Measurements from ENCODE around the gene CLEC4F. TPM values are rescaled to one million over a fixed set of nuclear protein-coding genes. Genes with fewer than 3 reads are reported as not detected.

CLEC4F gene
- total RNA-seq, 2 donors from 2014 or later: 0.23 TPM; not detected in 1

GRCh38 chr2:70797506-70797905, 22.9 kb downstream of the CLEC4F start:
- intact Hi-C loops (cut with DNase I): no loop called here
- WGBS: 44% methylated on average over 2 of the region's 2 CpGs
- DNase-seq (ENCODE audit: low spot score): no peak
- TF ChIP-seq POLR2AphosphoS5 (IDR thresholded peaks at IDR 0.05) (no peak), POLR2A (IDR thresholded peaks at IDR 0.05) (no peak)
- TF ChIP-seq, protein P1, sequence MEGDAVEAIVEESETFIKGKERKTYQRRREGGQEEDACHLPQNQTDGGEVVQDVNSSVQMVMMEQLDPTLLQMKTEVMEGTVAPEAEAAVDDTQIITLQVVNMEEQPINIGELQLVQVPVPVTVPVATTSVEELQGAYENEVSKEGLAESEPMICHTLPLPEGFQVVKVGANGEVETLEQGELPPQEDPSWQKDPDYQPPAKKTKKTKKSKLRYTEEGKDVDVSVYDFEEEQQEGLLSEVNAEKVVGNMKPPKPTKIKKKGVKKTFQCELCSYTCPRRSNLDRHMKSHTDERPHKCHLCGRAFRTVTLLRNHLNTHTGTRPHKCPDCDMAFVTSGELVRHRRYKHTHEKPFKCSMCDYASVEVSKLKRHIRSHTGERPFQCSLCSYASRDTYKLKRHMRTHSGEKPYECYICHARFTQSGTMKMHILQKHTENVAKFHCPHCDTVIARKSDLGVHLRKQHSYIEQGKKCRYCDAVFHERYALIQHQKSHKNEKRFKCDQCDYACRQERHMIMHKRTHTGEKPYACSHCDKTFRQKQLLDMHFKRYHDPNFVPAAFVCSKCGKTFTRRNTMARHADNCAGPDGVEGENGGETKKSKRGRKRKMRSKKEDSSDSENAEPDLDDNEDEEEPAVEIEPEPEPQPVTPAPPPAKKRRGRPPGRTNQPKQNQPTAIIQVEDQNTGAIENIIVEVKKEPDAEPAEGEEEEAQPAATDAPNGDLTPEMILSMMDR (IDR thresholded peaks at IDR 0.05): no peak
- Histone ChIP-seq H3K4me3 (no peak overlapping the region), H3K27me3 (replicated peaks; ENCODE audit: insufficient read depth) (no peaks in the 10 kb centered on the region), H3K4me1 (replicated peaks) (no peaks in the 10 kb centered on the region), H3K9me3 (no peaks in the 10 kb centered on the region), H3K36me3 (no peaks in the 10 kb centered on the region), H3K27ac (no peak overlapping the region)

DNA sequence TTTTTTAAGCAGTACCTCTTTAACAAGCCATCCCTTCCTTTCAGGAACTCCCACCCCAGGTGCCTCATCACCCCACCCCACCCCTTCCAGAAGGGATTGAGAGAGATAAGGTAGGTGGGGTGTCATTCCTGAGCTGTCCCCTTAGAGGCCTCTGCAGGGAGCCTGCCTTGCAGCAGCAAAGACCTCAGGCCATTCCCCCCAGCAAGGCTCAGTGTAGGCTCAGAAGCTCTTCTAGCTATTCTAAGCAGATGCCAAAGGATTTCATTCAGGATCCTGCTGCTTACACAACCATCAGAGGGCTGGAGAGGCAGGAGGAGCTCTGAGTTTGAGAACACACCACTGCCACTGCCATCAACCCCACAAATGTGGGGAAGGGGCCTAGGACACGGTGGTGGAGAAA, 24.1 kb downstream of the CLEC4F start:
- no peak overlapping the region for H3K27ac ChIP-seq
- H3K27me3 ChIP-seq (replicated peaks; ENCODE audit: insufficient read depth): no peaks in the 10 kb centered on the region
- no peak overlapping the region for H3K4me3 ChIP-seq
- H3K4me1 ChIP-seq (replicated peaks): no peaks in the 10 kb centered on the region
- no peaks in the 10 kb centered on the region for H3K36me3 ChIP-seq
- no peak for TF ChIP-seq POLR2A (IDR thresholded peaks at IDR 0.05)
- no peak for TF ChIP-seq POLR2AphosphoS5 (IDR thresholded peaks at IDR 0.05)
- TF ChIP-seq, protein P1 (IDR thresholded peaks at IDR 0.05): no peak
- no peak for DNase-seq (ENCODE audit: low spot score)
- no peaks in the 10 kb centered on the region for H3K9me3 ChIP-seq
- intact Hi-C loops (cut with DNase I): no loop called here
- 57% methylated on average over 1 of the region's 1 CpG for WGBS

- Histone ChIP-seq H3K4me1 (replicated peaks) (no peaks in the 10 kb centered on the region), H3K9me3 (no peaks in the 10 kb centered on the region), H3K36me3 (no peaks in the 10 kb centered on the region), H3K4me3 (no peak overlapping the region), H3K27me3 (replicated peaks; ENCODE audit: insufficient read depth) (peaks cover 4% of the 10 kb centered on the region), H3K27ac (no peak overlapping the region)
- 61% methylated on average over 4 of the region's 4 CpGs for WGBS
- DNase-seq (ENCODE audit: low spot score): no peak
- TF ChIP-seq POLR2AphosphoS5 (IDR thresholded peaks at IDR 0.05): no peak
- TF ChIP-seq POLR2A (IDR thresholded peaks at IDR 0.05): no peak
- intact Hi-C loops (cut with DNase I): no loop called here
Observed at GRCh38 chr2:70795164-70795995, 25.0 kb downstream of the CLEC4F start.

- DNase-seq (ENCODE audit: low spot score): no peak
- H3K4me3 ChIP-seq: no peak overlapping the region
- H3K36me3 ChIP-seq: no peaks in the 10 kb centered on the region
- TF ChIP-seq, protein P1 (IDR thresholded peaks at IDR 0.05): no peak
- no peak for TF ChIP-seq POLR2A (IDR thresholded peaks at IDR 0.05)
- TF ChIP-seq POLR2AphosphoS5 (IDR thresholded peaks at IDR 0.05): no peak
- no peaks in the 10 kb centered on the region for H3K9me3 ChIP-seq
- WGBS: 76% methylated on average over 2 of the region's 2 CpGs
- intact Hi-C loops (cut with DNase I): no loop called here
- peaks cover 10% of the 10 kb centered on the region for H3K27me3 ChIP-seq (replicated peaks; ENCODE audit: insufficient read depth)
- H3K4me1 ChIP-seq (replicated peaks): no peaks in the 10 kb centered on the region
- H3K27ac ChIP-seq: no peak overlapping the region
Observed at GRCh38 chr2:70793450-70793849, 26.9 kb downstream of the CLEC4F start.

DNA sequence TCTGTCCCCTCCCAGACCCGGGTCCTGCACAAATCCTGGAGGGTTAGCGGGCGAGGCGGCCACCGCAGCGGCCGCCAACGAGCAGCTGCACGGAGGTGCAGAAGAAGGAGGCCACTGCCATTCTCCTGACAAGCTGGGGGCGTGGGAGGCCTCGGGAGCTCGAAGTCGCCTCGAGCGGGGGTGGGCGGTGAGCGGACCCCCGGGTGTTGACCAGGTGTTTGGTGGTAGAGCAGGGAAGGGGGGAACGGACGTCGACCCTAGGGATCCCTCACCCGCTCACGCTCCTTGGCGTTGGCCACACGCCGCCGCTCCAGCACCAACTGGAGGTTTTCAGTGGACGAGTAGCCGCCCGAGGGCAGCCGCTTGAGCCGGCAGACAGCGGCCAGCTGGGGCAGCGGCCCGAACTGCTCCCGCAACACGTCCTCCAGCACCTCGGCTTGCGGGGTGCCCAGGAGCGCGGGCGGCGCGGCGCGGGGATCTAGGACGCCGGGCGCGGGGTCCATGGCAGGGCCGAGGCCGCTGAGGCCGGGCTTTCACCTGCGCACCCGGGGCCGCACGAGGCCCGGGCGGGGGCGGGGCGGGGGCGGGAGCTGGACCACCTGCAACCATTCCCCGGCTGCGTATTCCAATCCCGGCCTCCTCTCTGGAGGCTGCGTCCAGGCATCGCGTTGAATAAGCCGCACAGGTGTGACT, 30.1 kb downstream of the CLEC4F start, which contains the start of gene FIGLA:
Gene FIGLA (minus strand): TSS at position 508 of the 693 bp plus-strand sequence. CDS start 5 bp downstream, at position 503.
- intact Hi-C loops (cut with DNase I): no loop called here
- TF ChIP-seq, protein P1 (IDR thresholded peaks at IDR 0.05): no peak
- TF ChIP-seq POLR2A (IDR thresholded peaks at IDR 0.05) (no peak), POLR2AphosphoS5 (IDR thresholded peaks at IDR 0.05) (no peak)
- no peaks in the 10 kb centered on the region for H3K4me1 ChIP-seq (replicated peaks)
- H3K27me3 ChIP-seq (replicated peaks; ENCODE audit: insufficient read depth): peaks cover 10% of the 10 kb centered on the region
- no peaks in the 10 kb centered on the region for H3K36me3 ChIP-seq
- peak within 1 kb of the TSS in 1 of 2 donors; percentile 17 for H3K4me3 ChIP-seq
- 5% methylated on average over 32 of the region's 69 CpGs for WGBS
- no peaks in the 10 kb centered on the region for H3K9me3 ChIP-seq
- DNase-seq (ENCODE audit: low spot score): no peak
- no peak within 1 kb of the TSS for H3K27ac ChIP-seq
